NCI-H748 treated with DMSO at 0.1 percent for 48 hours (cell line): ENCODE data around the gene IDNK.
"Not testable (repeated sequence)": the region's sequence is repeated elsewhere in the genome, so short reads cannot be mapped to it uniquely, and the experiment has no call there.

Experiments used
- DNase-seq: peaks from one replicate; lab custom pipeline; 2025; lab: John Stamatoyannopoulos, UW

IDNK gene

DNA sequence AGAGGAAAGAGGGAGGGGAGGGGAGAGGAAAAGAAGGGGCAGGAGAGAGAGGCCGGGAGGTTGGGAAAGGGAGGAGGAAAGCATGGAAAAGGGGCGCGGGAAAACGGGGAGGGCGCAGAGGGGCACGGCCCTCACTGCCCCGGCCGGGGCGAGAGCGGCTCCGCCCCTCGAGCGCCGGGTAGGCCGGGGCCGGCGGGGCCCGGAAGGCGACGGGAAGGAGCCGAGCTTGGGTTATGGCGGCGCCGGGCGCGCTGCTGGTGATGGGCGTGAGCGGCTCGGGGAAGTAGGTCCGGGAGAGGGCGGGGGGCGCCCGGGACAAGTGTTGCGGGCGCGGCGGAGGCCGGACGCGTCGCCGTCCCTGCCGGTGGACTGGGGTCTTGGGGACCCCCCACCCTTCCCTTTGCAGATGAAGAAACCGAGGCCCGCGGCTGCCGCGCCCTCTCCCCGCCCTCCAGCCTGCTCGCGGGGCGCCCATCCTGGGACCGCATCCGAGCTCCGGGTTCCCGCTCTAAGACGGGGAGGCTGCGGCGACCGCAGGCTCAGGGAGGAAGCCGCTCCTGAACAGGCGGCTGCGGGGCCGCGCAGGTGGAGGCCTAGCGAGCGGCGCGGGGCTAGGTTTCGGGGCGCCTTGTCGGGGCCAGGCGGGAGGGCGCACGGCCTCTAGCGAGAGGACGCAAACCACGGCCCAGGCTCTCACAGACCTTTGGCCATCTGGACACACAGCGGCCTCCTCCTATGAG is at the start of gene IDNK:
IDNK (plus strand) TSS at position 205 of the 740 bp plus-strand sequence; CDS start at position 234, 29 bp downstream.
- peak; percentile 57 for DNase-seq

DNA sequence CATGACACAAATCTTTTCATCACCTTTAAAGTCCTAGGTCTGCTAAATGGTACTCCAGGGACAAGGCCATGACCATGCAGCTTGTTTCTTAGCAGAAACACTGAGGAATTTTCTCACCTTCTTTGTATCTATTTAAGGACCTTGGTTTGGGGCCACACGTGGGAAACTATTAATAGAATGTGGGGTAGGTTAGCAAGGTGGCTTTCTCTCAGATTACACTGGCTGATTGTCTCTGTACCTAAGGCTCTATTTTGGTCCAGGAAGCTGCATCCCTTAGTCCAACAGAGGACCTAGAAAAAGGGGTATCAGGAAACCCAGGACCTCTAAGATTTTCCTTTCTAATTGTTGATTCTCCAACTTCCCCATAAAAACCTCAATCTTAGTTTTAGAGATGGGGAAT is 48.5 kb upstream of the IDNK start:
- DNase-seq: no peak

DNA sequence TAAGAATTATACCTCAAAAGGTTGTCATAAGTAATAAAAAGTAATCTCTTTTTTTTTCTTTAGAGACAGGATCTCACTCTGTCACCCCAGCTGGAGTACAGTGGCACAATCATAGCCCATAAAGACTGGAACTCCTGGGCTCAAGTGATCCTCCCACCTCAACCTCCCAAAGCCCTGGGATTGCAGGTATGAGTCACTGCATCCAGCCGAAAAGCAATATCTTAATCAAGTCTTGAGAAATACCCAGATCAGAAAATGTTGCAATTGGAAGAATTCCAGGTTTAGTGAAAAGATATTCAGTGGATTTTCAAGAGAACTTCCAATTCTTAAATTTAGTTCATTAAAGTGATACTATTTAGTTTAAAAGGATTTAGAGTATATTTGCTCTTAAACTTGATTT is 40.9 kb upstream of the IDNK start:
- no peak for DNase-seq

DNA sequence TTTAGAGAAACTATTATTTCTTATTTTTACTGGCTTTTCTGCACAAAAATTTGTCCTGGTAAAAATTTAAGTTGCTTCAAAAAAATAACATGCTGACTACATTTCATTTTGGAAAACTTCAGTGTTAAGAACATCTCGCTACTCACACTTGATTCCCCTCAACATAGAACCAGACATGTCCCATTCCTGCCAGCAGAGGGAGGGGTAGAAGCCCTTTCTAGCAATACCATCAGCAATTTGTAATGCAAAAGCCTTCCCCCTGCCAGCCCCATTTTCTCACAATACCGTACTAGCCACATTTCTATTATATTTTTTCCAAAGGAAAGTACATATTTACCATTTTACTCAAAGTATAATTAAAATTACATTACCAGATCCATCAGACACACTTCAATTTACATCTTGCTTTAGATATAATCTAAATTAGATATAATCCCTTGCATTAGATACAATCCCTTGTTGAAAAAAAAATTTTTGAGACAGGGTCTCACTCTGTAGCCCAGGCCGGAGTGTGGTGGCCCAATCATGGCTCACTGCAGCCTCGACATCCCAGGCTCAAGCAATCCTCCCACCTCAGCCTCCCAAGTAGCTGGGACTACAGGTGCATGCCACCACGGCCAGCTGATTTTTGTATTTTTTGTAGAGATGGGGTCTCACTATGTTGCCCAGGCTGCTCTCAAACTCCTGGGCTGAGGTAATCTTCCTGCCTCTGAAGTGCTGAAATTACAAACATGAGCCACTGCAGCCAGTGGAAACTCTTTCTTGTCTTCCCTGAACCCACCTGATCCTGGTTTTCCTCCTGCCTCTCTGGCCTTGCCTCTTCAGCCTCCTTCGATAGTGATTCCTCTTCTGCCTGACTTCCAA is 39.6 kb upstream of the IDNK start:
- DNase-seq: no peak

DNA sequence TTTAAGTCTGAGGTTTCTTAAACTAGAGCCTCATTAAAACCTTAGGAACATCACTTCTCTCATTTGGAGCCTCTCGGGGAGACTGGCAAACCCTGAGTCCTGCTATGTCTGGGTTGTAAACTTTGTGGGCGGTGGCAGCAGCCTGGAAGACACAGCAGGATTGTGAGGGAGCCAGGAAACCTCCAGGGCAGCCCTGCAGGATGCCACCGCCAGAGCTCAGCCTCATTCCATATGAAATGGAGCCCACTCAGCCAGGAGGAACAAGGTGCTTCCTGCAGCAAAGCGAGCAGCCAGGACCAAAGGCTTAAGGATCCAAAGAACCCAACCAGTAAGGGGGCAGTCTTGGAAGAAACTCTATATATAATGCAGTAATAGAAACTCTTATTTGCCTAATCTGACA is 37.9 kb upstream of the IDNK start:
- DNase-seq: no peak

- DNase-seq: no peak
Measured at GRCh38 chr9:83588256-83588655, 34.7 kb upstream of the IDNK start.

DNA sequence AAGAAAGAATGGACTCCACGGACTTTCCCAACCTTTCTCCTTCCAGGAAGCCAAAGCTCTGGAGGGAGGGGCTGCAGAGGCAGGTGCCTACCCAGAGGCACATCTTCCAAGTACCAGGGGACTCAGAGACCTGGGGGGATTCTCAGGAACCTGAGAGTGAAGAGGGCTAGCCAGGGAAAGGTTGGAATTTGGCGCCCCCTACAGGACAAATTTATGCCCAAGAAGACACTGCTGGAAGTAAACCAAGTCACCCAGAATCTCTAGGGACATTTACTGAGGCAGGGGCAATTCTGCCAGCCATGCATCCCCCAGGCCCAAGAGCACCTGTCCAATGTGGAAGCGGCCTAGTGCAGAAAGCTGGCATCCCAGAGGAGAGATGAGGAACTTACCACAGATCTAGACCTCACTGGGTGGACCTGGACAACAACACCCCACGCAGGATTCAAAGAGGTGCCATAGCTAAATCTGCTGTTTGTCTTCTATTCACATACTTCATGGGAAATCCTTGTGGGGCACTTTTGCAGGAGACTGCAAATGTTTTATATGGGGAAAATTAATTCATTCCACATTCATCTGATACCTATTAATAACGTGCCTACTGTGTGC is 25.9 kb upstream of the IDNK start:
- peak; percentile 7 for DNase-seq

DNA sequence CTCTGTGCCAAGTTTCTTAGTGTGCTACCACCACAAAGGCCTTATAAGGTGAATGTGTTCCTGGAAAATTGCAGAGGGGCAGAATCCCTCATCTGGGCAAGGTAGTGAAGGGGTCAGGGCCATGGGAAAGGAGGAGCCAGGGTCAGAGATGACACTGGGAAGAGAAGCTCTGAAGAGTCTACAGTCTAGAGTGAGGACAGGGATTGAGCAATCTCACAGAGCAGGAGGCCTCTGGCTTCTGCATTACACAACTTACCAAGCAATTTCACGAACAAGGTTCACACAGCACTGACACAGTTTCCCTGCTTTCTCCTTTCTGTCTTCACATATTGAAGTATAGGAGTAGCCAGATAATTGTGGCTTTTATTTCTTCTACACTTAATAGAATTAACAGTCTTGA is 24.5 kb upstream of the IDNK start:
- DNase-seq: no peak

DNA sequence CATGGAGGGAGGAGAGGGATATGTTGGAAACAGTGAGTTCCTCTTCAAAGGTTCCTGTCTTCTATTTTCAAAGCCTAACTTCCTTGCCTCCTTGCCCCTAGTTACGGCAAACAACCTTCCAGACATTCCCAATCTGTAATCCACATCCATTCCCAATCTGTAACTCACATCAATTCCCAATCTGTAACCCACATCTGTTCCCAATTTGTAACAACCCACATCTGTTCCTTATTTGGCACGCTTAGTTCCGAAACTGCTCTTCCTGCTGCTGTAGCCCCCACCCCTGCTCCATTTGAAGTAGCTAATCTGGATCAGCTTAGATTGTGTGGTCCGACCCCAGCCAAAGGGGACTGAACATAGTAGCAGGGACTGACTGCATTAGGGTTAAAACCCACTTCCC is 23.9 kb upstream of the IDNK start:
- no peak for DNase-seq

- no peak for DNase-seq
Measured at GRCh38 chr9:83601463-83601862, 21.5 kb upstream of the IDNK start.

- not testable (repeated sequence) for DNase-seq
Measured at GRCh38 chr9:83607620-83608019, 15.3 kb upstream of the IDNK start.

GRCh38 chr9:83613298-83613697 is 9.6 kb upstream of the IDNK start:
- DNase-seq: not testable (repeated sequence)

- DNase-seq: no peak
Measured at GRCh38 chr9:83617299-83617698, 5.6 kb upstream of the IDNK start.

- DNase-seq: peak; percentile 75
Measured at GRCh38 chr9:83620841-83621636, 1.9 kb upstream of the IDNK start.

DNA sequence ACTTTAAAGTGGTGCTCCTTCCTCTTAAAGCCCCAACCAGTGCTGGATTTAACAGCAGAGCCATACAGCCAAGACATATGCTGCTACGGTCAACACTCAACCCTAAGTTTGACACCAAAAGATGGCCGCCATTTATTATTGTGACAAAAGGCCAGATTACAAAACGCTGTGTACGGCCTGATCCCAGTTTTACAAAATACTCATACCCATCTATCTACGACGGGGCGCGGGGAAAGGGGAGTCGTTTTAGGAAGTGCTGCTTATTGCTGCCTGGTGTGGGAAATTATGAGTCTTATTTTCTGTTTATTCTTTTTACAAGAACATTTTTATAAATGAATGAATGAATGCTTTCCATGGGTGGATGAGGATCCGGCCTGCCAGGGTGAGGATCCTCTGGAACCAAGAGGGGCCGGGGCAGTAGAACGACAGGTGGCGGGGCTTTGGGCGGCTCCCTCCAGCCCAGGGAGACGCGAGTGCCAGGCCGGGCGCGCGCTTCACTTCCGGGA is 457 bp upstream of the IDNK start:
- DNase-seq: peak; percentile 48

GRCh38 chr9:83623679-83624076 is 735 bp downstream of the IDNK start:
- DNase-seq: no peak

DNA sequence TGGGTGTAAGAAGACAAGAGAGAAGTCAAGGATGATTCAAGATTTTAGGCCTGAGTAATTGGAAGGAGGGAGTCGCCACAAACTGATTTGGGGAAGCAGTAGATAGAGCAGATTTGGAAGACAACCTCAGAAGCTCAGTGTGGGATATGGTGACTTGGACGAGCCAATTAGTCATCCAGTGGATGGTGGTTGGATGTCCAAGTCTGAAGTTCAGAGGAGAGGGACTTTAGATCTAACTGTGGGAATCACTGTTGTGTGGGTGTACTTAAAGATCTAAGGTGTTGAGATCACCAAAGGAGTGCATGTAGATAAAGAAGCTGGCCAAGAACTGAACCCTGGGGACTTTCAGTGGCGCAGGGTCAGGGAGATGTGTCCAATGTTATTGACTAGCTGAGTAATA is 2.2 kb downstream of the IDNK start:
- no peak for DNase-seq

DNA sequence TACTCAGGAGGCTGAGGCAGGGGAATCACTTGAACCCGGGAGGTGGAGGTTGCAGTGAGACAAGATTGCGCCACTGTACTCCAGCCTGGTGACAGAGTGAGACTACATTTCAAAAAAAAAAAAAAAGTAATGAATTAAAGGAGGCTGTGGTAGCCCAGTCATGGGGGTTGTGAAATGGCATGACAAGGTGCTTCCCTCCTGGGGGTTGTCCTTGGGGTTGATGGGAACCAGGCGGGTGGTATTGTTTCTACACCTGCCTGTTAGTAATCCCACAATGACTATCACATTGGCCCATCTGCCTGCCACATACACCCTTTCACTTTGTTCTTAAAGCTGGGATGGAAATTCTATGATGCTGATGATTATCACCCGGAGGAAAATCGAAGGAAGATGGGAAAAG is 5.6 kb downstream of the IDNK start:
- DNase-seq: no peak

DNA sequence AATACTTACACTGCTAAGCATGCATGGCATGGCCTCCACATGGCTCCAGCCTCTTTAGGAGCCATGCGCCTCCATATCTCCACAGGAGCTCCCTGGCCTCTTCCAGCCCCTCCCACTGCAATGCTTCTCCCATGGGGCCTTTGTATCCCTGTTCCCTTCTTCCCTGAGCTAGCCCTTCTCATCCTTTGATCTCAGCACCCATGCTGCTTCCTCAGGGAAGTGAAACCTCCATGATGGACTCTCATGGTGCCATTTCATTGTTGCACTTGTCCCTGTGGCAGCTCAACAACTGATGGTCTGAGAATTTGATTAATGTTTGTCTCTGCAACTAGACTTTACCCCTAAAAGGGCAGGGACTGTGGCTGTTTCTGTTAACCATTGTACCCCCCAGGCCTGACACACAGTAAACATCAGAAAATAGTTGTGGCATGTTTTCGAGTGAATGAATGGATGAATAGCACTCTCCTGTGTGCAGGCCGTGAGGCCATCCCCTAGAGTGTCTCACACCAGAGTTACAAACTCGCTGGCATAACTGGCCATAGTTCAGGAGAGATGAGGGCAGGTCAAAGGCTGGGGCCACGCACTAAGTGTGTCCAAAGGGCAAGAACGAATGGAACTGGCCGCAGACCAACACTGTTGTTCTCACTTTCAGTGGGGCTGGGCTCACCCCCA is 6.6 kb downstream of the IDNK start:
- DNase-seq: no peak

DNA sequence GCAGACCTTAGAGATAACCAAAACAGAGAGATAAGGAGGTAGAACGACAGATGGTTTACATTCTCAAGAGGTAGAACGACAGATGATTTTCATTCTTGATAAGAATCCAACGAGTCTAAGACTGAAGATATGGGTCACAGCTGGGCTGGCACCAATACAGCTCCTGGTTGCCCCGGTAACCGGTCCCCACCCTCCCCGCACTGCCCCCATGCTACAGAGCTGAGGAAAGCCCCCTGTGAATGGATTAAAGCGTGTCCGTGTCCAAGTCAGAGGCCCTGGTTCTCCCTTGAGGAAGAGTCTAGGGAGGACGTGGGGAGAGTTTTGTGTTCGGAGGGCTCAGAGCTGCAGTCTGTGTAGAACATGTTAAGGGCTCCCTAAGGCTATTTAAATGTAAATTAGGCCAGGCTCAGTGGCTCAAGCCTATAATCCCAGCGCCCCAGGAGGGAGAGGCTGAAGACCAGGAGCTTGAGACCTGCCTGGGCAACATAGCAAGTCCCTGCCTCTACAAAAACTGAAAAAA is 8.1 kb downstream of the IDNK start:
- DNase-seq: no peak

DNA sequence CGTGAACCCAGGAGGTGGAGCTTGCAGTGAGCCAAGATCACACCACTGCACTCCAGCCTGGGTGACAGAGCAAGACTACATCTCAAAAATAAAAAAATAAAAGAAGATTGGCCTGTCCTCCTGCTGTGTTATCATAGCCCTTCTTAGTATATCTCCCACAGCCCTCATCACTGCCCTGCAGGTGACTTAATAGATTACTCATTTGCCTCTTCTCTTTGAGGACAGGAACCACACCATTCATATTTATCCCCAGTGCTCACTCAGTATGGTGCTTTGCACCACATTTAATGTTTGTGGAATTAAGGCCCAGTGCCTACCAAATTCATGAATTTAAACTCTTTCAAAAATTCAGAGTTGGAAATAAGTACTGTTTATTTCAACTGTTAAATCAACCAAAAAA is 10.3 kb downstream of the IDNK start:
- no peak for DNase-seq
